GM19468 (cell line): ENCODE data around the gene MTOR.
"Not testable (repeated sequence)": the region's sequence is repeated elsewhere in the genome, so short reads cannot be mapped to it uniquely, and the experiment has no call there.

Experiments
- ATAC-seq: cut with Tn5 transposase; IDR thresholded peaks from one replicate; pipeline ENCODE4 v1.9.1; 2021; ENCODE audit warnings: mild to moderate bottlenecking, moderate library complexity, moderate number of reproducible peaks; ENCODE audit not compliant: unreplicated experiment; ENCODE audit errors: extremely low read depth

Gene MTOR

GRCh38 chr1:11281518-11282331 is 19.4 kb upstream of the MTOR start:
- no peak for ATAC-seq

GRCh38 chr1:11280719-11281376 is 18.5 kb upstream of the MTOR start:
- no peak for ATAC-seq

DNA sequence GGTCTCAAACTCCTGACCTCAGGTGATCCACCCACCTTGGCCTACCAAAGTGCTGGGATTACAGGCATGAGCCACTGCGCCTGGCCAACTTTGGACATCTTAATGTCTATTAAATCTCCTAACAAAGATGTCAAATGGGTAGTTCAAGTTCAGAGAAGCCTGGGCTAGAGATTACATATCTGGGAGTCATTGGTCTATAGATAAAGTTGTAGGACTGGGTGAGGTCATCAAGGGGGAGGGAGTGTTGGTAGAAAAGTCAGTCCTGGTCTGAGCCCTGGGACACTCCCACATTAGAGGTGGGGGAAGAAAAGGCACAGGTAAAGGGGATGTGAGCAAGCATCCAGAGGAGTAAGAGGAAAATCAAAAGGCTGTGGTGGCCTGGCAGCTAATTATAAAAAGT is 17.3 kb upstream of the MTOR start:
- no peak for ATAC-seq

GRCh38 chr1:11279152-11279551 is 16.8 kb upstream of the MTOR start:
- no peak for ATAC-seq

DNA sequence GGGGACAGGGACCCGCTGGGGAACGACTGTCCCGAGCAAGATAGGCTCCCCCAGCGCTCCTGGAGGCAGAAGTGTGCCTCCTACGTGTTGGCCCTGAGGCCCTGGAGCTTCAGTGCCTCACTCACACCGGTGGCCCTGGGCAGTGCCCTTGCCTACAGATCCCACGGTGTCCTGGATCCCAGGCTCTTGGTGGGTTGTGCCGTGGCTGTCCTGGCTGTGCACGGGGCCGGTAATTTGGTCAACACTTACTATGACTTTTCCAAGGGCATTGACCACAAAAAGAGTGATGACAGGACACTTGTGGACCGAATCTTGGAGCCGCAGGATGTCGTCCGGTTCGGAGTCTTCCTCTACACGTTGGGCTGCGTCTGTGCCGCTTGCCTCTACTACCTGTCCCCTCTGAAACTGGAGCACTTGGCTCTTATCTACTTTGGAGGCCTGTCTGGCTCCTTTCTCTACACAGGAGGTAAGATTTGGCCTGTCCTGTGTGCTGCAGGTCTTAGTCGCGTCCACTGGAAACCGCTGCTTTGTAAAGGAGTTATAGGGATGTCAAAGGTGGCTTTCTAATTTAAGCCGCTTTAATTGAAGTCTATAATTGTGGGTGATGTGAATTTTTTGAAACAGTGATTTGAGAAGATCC is 11.4 kb upstream of the MTOR start:
- no peak for ATAC-seq

DNA sequence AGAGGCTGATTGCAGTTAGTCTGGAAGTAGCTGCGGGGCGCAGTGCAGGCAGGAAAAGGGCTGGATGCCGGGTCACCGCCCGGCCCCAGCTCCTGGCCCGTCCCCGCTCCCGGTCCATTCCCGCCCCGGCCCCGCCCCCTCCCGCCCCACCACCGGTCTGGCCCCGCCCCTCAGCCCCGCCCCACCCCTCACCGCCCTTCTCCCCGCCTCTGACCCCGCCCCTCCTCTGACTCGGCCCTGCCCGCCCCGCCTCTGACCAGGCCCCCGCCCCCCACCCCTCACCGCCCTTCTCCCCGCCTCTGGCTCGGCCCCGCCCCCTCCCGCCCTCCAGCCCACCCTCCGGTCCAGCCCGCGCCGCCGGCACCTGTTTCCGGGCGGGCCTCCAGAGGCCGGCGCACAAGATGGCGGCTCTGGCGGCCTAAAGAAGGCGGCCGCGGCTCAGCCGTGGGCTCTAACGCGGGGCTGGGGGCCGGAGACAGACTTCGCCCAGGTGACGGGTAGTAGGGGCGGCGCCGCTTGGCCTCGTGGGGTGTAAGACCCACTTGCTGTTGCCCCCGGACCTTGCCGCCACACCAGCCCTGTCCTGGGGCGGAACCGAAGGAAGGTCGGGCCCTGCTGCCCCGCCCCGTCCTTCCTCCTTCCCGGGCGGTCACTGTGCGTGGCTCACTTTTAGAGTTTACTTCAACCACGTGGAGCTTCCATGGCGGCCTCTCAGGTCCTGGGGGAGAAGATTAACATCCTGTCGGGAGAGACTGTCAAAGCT is 10.7 kb upstream of the MTOR start, which contains the start of gene UBIAD1:
UBIAD1 (plus strand) TSS at position 367 of the 763 bp plus-strand sequence; CDS start at position 701, 334 bp downstream.
- peak; percentile 63 for ATAC-seq

DNA sequence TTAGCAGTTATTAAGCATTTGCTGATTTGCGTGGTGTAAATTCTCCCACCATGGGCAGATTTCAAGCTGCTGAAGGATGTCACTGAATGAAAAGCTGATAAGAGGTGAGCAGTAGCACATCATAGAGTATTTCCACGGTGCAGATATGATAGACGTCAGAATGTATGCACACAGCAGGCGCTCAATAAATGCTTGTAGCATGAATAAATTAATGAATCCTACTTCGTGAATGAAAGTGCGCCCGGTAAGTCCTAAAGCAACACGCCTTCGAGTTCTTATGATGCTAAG is 10.1 kb upstream of the MTOR start:
- ATAC-seq: no peak

GRCh38 chr1:11267350-11268337 is 5.3 kb upstream of the MTOR start:
- ATAC-seq: not testable (repeated sequence)

DNA sequence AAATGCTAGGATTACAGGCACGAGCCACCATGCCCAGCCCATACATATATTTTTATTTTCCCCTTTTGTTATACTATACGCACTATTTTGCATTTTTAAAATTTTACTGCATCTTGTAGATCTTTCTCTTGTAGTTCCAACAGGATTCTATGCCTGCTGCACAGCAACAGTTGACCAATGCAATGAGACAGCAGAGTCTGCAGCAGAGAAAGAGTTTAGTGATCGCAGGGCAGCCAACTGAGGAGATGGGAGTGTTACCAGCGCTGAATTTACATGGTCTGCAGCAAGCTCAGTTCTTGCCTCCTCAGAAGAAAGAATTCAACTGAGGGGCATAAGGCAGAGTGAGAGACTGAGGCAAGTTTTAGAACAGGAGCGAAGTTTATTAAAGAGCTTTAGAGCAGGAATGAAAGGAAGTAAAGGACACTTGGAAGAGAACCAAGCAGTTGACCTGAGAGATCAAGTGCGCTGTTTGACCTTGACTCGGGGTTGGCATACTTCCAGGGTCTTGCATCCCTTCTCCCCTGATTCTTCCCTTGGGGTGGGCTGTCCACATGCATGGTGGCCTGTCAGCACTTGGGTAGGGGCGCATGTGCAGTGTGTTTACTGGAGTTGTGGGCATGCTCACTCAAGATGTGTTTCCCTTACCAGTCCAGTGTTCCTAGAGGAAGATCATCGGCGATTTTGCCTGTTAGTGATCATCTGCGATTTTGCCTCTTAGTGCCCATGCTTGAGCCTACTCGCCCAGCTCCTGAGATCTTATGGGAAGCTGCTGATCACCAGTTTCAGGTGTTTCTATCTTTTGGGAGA is 4.1 kb upstream of the MTOR start:
- no peak for ATAC-seq

DNA sequence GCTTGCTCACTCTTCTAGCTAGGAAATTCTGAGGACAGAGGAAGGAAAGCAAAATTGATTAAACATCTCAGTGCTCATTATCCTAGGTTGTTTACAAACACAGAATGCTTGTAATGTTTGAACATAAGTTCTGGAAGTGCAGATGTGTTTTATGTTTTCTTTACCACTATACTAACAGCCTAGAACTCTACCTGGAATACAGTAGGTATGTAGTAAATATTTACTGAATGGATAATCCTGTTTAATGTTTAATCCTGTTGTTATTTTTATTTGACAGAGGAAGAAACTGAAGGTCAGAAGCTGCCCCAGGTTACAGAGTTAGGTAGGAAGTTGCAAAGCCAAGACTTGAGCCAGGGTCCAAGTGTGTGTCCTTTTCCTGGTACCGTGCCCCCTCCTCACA is 6.1 kb downstream of the MTOR start:
- no peak for ATAC-seq

GRCh38 chr1:11253226-11253625 is 9.1 kb downstream of the MTOR start:
- ATAC-seq: no peak

DNA sequence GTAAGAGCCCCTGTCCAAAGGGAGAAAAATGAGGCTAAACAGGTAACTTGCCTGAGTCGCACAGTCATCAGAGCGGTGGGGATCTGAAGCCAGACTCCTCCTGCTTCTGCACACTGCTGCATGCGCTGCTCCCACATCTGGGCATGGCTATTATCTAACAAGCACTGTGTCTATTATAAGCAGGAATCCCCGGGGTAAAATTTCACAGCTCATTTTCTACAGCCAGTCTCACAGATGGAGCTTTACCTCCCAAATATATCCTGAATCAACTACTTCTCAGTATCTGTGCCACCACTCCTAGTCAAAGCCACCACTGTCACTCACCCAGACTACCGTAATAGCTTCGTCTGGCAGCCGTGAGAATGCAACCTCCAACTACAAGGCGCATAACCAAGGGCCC is 9.8 kb downstream of the MTOR start:
- ATAC-seq: no peak

DNA sequence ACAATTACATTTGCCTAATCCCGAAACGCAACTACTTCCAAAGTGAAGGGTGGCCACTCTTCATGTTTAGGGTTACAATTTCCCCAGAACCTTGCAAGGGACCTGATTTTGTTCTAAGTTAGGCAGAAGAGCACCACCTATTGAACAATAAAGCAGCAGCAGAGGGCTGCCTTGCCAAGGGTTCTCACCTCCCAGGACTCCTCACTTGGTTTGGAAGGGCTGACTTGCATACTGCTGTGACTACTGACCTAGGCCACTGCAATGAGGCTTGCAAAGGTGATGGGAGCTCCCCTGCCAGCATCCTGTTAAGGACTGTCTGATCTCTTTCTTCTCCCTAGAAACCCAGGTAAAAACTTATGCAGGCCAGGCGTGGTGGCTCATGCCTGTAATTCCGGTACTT is 14.2 kb downstream of the MTOR start:
- no peak for ATAC-seq

DNA sequence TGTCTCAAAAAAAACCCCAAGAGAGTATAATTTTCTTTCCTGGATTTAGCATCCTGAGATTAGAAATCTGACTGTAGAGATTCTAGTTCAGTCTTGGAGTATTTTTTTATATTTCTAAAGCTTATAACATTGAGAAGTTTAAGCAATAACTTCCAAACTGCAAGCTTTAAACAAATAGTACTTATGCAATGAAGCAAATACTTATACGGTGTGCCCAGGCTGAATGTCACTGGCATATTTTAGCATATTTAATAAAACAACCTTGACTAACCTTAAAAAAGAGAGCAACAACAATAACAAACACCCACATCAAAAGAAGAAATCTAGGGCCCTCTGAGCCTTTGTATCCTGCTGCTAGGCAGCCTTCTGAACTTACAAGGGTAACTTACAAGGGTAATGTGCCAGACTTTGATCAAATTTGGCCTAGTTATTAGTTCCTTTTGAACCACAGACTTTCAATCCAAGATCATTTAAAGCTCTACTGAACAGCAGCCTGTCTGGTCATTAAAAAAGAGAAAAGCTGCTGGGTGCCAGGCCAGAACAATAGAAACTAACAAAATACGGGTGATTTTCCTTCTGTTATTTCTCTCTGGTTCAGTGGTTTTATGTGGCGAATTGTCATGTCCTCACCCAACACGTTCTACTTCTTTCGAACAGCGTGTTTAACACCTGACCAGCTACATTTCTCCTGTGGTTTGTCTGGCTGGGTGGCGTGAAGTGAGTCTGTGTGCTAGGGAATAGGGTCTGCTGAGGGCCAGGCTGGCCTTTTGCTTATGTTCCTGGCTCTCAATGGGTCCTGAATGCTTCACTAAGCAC is 16.2 kb downstream of the MTOR start:
- ATAC-seq: no peak

GRCh38 chr1:11245248-11245647 is 17.1 kb downstream of the MTOR start:
- no peak for ATAC-seq

- no peak for ATAC-seq
These were observed 24.0 kb downstream of the MTOR start for GRCh38 chr1:11238311-11238710.

- no peak for ATAC-seq
These were observed 25.0 kb downstream of the MTOR start for GRCh38 chr1:11237356-11237755.

DNA sequence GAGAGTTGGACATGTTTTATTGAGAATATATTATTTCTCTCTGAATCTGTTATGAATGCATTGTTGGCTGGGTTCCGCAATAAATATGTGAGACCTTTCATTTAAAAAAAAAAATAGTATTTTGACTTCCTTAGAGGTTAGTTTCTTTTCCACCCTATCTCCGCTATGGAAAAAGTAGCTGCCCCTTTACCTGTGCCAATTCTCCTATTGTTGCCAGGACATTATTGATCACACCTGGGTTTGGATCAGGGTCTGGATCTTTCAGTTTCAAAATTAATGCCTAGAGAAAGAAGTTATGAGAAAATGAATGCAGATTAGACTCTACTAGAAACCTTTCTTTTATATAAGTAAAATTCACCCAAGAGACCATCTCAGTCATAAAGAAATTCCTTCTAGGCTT is 29.1 kb downstream of the MTOR start:
- no peak for ATAC-seq
